HG03460 (cell line): ENCODE measurements around the gene SEPHS1.

Experiments
- ATAC-seq: cut with Tn5 transposase; IDR thresholded peaks from one replicate; pipeline ENCODE4 v1.9.1; 2021; ENCODE audit not compliant: unreplicated experiment

Gene SEPHS1

GRCh38 chr10:13328613-13329012, 19.5 kb downstream of the SEPHS1 start:
- no peak for ATAC-seq

- no peak for ATAC-seq
These were observed 20.0 kb downstream of the SEPHS1 start for GRCh38 chr10:13328126-13328525.

GRCh38 chr10:13327534-13327933, 20.6 kb downstream of the SEPHS1 start:
- no peak for ATAC-seq

- ATAC-seq = no peak
These were observed 25.4 kb downstream of the SEPHS1 start for GRCh38 chr10:13322615-13323148.

GRCh38 chr10:13321576-13321975, 26.5 kb downstream of the SEPHS1 start:
- no peak for ATAC-seq

- no peak for ATAC-seq
These were observed 28.9 kb downstream of the SEPHS1 start for GRCh38 chr10:13319166-13319565.

GRCh38 chr10:13317474-13317873, 30.6 kb downstream of the SEPHS1 start:
- ATAC-seq = no peak

GRCh38 chr10:13316635-13317311, 31.3 kb downstream of the SEPHS1 start:
- no peak for ATAC-seq

GRCh38 chr10:13315361-13315760, 32.7 kb downstream of the SEPHS1 start:
- ATAC-seq = no peak

GRCh38 chr10:13311177-13311575, 36.9 kb downstream of the SEPHS1 start:
- no peak for ATAC-seq

GRCh38 chr10:13310518-13311176, 37.4 kb downstream of the SEPHS1 start:
- ATAC-seq = no peak

GRCh38 chr10:13309792-13310191, 38.3 kb downstream of the SEPHS1 start:
- ATAC-seq = no peak

- ATAC-seq = no peak
These were observed 40.0 kb downstream of the SEPHS1 start for GRCh38 chr10:13308096-13308495.

- ATAC-seq = no peak
These were observed 42.0 kb downstream of the SEPHS1 start for GRCh38 chr10:13306103-13306502.

GRCh38 chr10:13302821-13303555, 45.1 kb downstream of the SEPHS1 start:
- ATAC-seq = no peak

GRCh38 chr10:13299437-13300287, 48.4 kb downstream of the SEPHS1 start, which contains the start of gene PHYH:
TSS of gene PHYH (minus strand) at chr10:13300064. CDS start at chr10:13300042, 22 bp downstream.
- ATAC-seq = peak; percentile 54

- ATAC-seq = no peak
These were observed 49.2 kb downstream of the SEPHS1 start for GRCh38 chr10:13298748-13299436.

- ATAC-seq = no peak
These were observed 51.6 kb downstream of the SEPHS1 start for GRCh38 chr10:13296476-13296875.

- no peak for ATAC-seq
These were observed 53.3 kb downstream of the SEPHS1 start for GRCh38 chr10:13294784-13295183.
